Measurements from ENCODE around the gene MAP10.
A peak's percentile ranks its signal among the peaks of the same experiment; 100 is the strongest.
"Not testable (repeated sequence)": the region's sequence is repeated elsewhere in the genome, so short reads cannot be mapped to it uniquely, and the experiment has no call there.

Gene MAP10

GRCh38 chr1:232805269-232806185, at the start of gene MAP10:
Gene MAP10, plus strand, starts transcription at chr1:232805416. Its CDS starts 34 bp downstream, at chr1:232805450.
- DNase-seq (ENCODE audit: low spot score) = peak; percentile 71

GRCh38 chr1:232764458-232765251, 40.6 kb upstream of the MAP10 start:
- no peak for DNase-seq (ENCODE audit: low spot score)

DNA sequence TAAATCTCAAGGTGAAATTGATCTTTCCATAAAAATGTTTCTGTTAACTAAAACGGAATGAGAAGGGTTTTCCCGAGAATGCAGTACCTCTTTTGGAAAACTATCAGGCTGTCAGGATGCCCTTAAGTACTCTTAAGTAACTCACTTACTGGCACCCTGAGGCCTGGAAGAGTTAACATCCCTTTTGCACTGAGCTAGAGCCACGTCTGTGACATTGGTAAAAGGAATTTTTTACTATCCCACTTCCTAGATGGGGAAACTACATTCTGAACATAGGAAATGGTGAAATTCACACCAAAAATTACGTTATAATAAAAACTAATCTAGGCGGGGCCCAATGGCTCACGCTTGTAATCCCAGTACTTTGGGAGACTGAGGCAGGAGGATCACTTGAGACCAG, 39.7 kb upstream of the MAP10 start:
- DNase-seq (ENCODE audit: low spot score) = no peak

GRCh38 chr1:232766241-232766890, 38.9 kb upstream of the MAP10 start:
- DNase-seq (ENCODE audit: low spot score) = no peak

DNA sequence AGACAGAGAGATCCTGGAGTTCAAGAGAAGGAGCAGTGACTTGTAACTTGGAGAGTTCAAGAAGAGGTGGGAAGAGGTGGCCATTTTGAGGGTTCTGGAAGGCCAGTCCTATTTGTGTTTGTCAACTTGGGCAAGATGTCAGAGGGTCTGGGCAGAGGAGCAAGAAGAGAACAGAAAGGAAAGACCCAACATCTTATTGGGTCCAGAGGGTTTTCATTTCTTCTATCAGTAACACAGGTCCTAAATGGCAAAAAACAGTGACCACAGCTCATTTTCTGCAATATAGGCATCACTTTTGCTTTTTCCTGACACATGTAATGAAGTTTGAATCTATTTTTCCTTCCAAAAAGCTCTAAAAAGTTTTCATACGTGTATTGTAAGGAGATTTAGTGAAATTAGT, 38.3 kb upstream of the MAP10 start:
- DNase-seq (ENCODE audit: low spot score) = no peak

GRCh38 chr1:232767305-232768074, 37.7 kb upstream of the MAP10 start:
- no peak for DNase-seq (ENCODE audit: low spot score)

DNA sequence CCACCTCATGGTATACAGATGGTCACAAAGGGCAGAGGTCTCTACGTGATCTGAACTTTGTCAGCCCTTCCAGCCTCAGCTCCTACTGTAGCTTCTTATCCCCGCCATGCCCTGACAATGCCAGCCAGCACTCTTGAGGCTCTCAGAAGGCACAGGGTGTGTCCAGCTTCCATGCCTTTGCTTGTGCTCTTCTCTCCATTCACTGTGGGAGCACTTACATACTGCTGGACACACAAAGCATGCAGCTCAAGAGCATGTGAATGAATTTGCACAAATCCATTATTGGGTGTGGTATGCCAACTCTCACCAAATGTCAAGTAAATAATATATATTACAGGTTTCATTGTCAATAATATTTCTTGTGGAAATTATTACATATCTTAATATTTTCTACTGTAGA, 36.4 kb upstream of the MAP10 start:
- DNase-seq (ENCODE audit: low spot score) = no peak

- DNase-seq (ENCODE audit: low spot score) = no peak
Observed at GRCh38 chr1:232769733-232770132, 35.5 kb upstream of the MAP10 start.

- no peak for DNase-seq (ENCODE audit: low spot score)
Observed at GRCh38 chr1:232773752-232774151, 31.5 kb upstream of the MAP10 start.

DNA sequence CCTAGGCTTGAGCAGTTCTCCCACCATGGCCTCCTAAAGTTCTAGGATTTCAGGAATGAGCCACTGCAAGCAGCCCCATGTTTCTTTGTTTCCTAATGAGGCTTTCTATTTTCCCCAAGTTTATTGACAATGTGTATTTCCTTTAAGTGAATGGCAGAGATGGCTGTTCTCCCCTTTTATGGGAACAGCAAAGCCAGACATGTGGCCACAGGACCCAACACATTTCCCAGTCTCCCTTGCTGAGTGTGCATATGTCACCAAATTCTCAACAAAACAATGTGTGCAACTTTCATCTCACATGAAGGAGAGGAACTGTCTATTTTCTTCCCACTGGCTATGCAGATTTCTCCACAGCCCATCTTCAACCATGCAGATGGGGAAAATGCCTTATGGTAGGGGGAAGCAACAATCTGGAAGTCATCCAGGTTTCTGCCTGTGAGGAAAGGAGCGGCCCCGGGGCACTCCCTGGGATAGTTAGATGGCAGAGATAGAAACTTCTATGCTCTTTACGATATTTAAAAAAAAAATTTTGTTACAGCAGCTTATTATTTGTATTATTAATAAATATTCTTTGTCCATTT, 28.6 kb upstream of the MAP10 start:
- no peak for DNase-seq (ENCODE audit: low spot score)

- no peak for DNase-seq (ENCODE audit: low spot score)
Observed at GRCh38 chr1:232780354-232780753, 24.9 kb upstream of the MAP10 start.

DNA sequence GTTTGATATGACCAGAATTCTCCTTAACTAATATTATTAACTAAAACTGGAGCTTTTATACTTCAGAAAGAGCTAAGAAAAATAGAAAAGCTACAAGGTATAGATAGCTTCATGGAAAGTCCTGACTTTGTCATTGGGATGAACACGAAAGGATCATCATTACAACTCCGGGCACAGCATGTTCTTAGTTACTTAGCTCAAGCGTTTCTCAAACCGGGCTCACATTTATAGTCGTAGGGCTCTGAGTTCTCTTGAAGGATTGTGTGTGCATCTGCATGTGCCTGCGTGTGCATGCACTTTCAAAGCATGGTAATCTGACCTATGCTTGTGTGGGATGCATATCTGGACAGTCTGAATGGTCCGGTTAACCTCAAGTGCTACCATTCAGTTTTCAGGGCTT, 20.4 kb upstream of the MAP10 start:
- DNase-seq (ENCODE audit: low spot score) = no peak

GRCh38 chr1:232785630-232786029, 19.6 kb upstream of the MAP10 start:
- not testable (repeated sequence) for DNase-seq (ENCODE audit: low spot score)

GRCh38 chr1:232786845-232787455, 18.3 kb upstream of the MAP10 start:
- no peak for DNase-seq (ENCODE audit: low spot score)

DNA sequence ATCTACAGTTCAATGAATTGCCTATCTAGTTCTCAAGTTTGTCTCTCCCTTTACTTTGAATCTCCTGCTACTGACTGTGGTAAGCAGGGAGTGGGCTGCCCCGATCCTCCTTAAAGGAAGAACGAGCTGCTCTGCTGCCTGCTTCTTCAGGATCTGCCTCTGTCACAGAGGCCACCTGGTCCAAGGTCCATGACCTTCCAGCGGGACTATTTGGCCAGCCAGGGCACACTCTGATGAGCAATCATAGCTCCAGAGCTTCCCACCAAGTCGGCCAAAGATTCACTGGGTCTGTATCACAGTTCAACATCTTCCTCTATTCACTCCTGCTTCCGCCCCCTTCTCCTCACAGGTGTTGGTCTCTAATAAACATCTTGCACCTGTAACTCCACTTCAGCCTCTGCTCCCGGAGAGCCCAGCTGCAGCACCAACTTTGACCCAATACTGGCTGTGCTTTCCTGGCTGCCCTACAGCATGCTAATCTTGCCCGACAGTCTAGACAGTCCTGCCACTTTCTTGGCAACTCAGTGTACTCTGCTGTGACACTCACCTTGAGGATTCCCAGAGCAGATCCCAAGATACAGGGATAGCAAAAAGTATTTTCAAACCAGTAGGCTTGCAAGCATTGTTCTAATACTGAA, 16.9 kb upstream of the MAP10 start:
- DNase-seq (ENCODE audit: low spot score) = no peak

- DNase-seq (ENCODE audit: low spot score) = no peak
Observed at GRCh38 chr1:232789651-232790050, 15.6 kb upstream of the MAP10 start.

GRCh38 chr1:232792949-232793348, 12.3 kb upstream of the MAP10 start:
- no peak for DNase-seq (ENCODE audit: low spot score)

GRCh38 chr1:232793944-232794343, 11.3 kb upstream of the MAP10 start:
- DNase-seq (ENCODE audit: low spot score) = no peak

DNA sequence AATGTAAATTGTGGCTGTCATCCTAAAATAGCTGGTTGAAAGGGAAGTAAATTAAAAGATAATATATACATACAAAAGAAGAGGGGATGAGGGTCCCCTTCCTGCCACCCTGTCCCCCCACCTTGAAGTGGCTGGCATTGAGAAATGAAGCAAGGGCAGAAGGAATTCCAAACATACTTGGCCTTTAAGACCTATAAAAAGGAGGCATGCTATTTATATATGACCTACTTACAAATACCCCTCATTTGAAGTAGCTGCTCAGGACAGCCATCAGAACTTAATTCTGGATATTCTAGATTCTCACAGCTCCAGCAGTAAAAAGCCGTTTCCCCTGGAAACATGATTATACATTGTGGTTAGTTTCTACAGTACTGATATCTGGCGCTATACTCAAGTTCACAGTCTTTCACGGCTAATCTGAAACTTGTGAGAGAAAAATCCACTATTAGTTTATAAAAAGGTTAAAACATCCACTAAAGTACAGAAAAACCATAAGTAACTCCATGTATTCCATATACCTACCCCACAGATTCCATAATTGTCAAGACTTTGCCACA, 9.6 kb upstream of the MAP10 start:
- DNase-seq (ENCODE audit: low spot score) = no peak

GRCh38 chr1:232797856-232798510, 7.2 kb upstream of the MAP10 start:
- no peak for DNase-seq (ENCODE audit: low spot score)
